ENCODE results near the gene GATAD1.

Gene GATAD1

GRCh38 chr7:92417913-92418312, 29.4 kb upstream of the GATAD1 start:
- Histone ChIP-seq H3K27ac (ENCODE audit: low read length) (no peak overlapping the region), H3K9me3 (ENCODE audit: control insufficient read depth, low read depth, low read length) (no peaks in the 10 kb centered on the region), H3K4me1 (ENCODE audit: control insufficient read depth, low read depth, low read length) (no peaks in the 10 kb centered on the region), H3K36me3 (ENCODE audit: control insufficient read depth, low read depth, low read length) (no peaks in the 10 kb centered on the region), H3K27me3 (ENCODE audit: control insufficient read depth, insufficient read depth, low read length) (no peaks in the 10 kb centered on the region), H3K4me3 (ENCODE audit: low read length) (no peak overlapping the region), H3K9ac (ENCODE audit: low read length) (no peak overlapping the region)

- Histone ChIP-seq H3K27ac (ENCODE audit: low read length) (no peak overlapping the region), H3K4me1 (ENCODE audit: control insufficient read depth, low read depth, low read length) (peaks cover 9% of the 10 kb centered on the region), H3K36me3 (ENCODE audit: control insufficient read depth, low read depth, low read length) (no peaks in the 10 kb centered on the region), H3K9ac (ENCODE audit: low read length) (no peak overlapping the region), H3K9me3 (ENCODE audit: control insufficient read depth, low read depth, low read length) (no peaks in the 10 kb centered on the region), H3K4me3 (ENCODE audit: low read length) (no peak overlapping the region), H3K27me3 (ENCODE audit: control insufficient read depth, insufficient read depth, low read length) (no peaks in the 10 kb centered on the region)
Measured at GRCh38 chr7:92421676-92422435, 25.4 kb upstream of the GATAD1 start.

- no peaks in the 10 kb centered on the region for H3K27me3 ChIP-seq (ENCODE audit: control insufficient read depth, insufficient read depth, low read length)
Measured at GRCh38 chr7:92422926-92423325, 24.4 kb upstream of the GATAD1 start.

GRCh38 chr7:92423710-92424131, 23.6 kb upstream of the GATAD1 start:
- Histone ChIP-seq H3K36me3 (ENCODE audit: control insufficient read depth, low read depth, low read length) (no peaks in the 10 kb centered on the region), H3K27me3 (ENCODE audit: control insufficient read depth, insufficient read depth, low read length) (no peaks in the 10 kb centered on the region), H3K4me3 (ENCODE audit: low read length) (no peak overlapping the region), H3K27ac (ENCODE audit: low read length) (no peak overlapping the region), H3K4me1 (ENCODE audit: control insufficient read depth, low read depth, low read length) (peaks cover 9% of the 10 kb centered on the region), H3K9me3 (ENCODE audit: control insufficient read depth, low read depth, low read length) (no peaks in the 10 kb centered on the region), H3K9ac (ENCODE audit: low read length) (peak overlapping the region; percentile 53)

More at GRCh38 chr7:92422926-92423325, 24.4 kb upstream of the GATAD1 start:
- no peaks in the 10 kb centered on the region for H3K9me3 ChIP-seq (ENCODE audit: control insufficient read depth, low read depth, low read length)
- no peaks in the 10 kb centered on the region for H3K36me3 ChIP-seq (ENCODE audit: control insufficient read depth, low read depth, low read length)
- peaks cover 9% of the 10 kb centered on the region for H3K4me1 ChIP-seq (ENCODE audit: control insufficient read depth, low read depth, low read length)
- H3K27ac ChIP-seq (ENCODE audit: low read length), result no peak overlapping the region
- H3K9ac ChIP-seq (ENCODE audit: low read length), result no peak overlapping the region
- no peak overlapping the region for H3K4me3 ChIP-seq (ENCODE audit: low read length)

GRCh38 chr7:92425311-92425947, 21.9 kb upstream of the GATAD1 start:
- Histone ChIP-seq H3K9me3 (ENCODE audit: control insufficient read depth, low read depth, low read length) (no peaks in the 10 kb centered on the region), H3K4me3 (ENCODE audit: low read length) (no peak overlapping the region), H3K9ac (ENCODE audit: low read length) (no peak overlapping the region)

GRCh38 chr7:92427193-92427592, 20.1 kb upstream of the GATAD1 start:
- H3K27me3 ChIP-seq (ENCODE audit: control insufficient read depth, insufficient read depth, low read length), result no peaks in the 10 kb centered on the region
- peaks cover 9% of the 10 kb centered on the region for H3K4me1 ChIP-seq (ENCODE audit: control insufficient read depth, low read depth, low read length)
- H3K27ac ChIP-seq (ENCODE audit: low read length), result no peak overlapping the region
- no peaks in the 10 kb centered on the region for H3K36me3 ChIP-seq (ENCODE audit: control insufficient read depth, low read depth, low read length)
- no peak overlapping the region for H3K4me3 ChIP-seq (ENCODE audit: low read length)
- no peaks in the 10 kb centered on the region for H3K9me3 ChIP-seq (ENCODE audit: control insufficient read depth, low read depth, low read length)
- no peak overlapping the region for H3K9ac ChIP-seq (ENCODE audit: low read length)

More at GRCh38 chr7:92425311-92425947, 21.9 kb upstream of the GATAD1 start:
- H3K27ac ChIP-seq (ENCODE audit: low read length), result no peak overlapping the region
- H3K4me1 ChIP-seq (ENCODE audit: control insufficient read depth, low read depth, low read length), result peaks cover 9% of the 10 kb centered on the region
- no peaks in the 10 kb centered on the region for H3K27me3 ChIP-seq (ENCODE audit: control insufficient read depth, insufficient read depth, low read length)
- H3K36me3 ChIP-seq (ENCODE audit: control insufficient read depth, low read depth, low read length), result no peaks in the 10 kb centered on the region

- H3K9me3 ChIP-seq (ENCODE audit: control insufficient read depth, low read depth, low read length), result no peaks in the 10 kb centered on the region
- peaks cover 9% of the 10 kb centered on the region for H3K4me1 ChIP-seq (ENCODE audit: control insufficient read depth, low read depth, low read length)
- no peaks in the 10 kb centered on the region for H3K36me3 ChIP-seq (ENCODE audit: control insufficient read depth, low read depth, low read length)
- H3K27me3 ChIP-seq (ENCODE audit: control insufficient read depth, insufficient read depth, low read length), result no peaks in the 10 kb centered on the region
- H3K27ac ChIP-seq (ENCODE audit: low read length), result no peak overlapping the region
- no peak overlapping the region for H3K4me3 ChIP-seq (ENCODE audit: low read length)
- H3K9ac ChIP-seq (ENCODE audit: low read length), result no peak overlapping the region
Measured at GRCh38 chr7:92432299-92432946, 14.9 kb upstream of the GATAD1 start.

GRCh38 chr7:92433019-92433418, 14.3 kb upstream of the GATAD1 start:
- H3K9ac ChIP-seq (ENCODE audit: low read length), result no peak overlapping the region
- no peaks in the 10 kb centered on the region for H3K27me3 ChIP-seq (ENCODE audit: control insufficient read depth, insufficient read depth, low read length)
- H3K36me3 ChIP-seq (ENCODE audit: control insufficient read depth, low read depth, low read length), result no peaks in the 10 kb centered on the region
- H3K4me3 ChIP-seq (ENCODE audit: low read length), result no peak overlapping the region
- H3K9me3 ChIP-seq (ENCODE audit: control insufficient read depth, low read depth, low read length), result no peaks in the 10 kb centered on the region
- peaks cover 10% of the 10 kb centered on the region for H3K4me1 ChIP-seq (ENCODE audit: control insufficient read depth, low read depth, low read length)
- H3K27ac ChIP-seq (ENCODE audit: low read length), result no peak overlapping the region

GRCh38 chr7:92435542-92435941, 11.7 kb upstream of the GATAD1 start:
- Histone ChIP-seq H3K9me3 (ENCODE audit: control insufficient read depth, low read depth, low read length) (no peaks in the 10 kb centered on the region), H3K9ac (ENCODE audit: low read length) (no peak overlapping the region), H3K4me1 (ENCODE audit: control insufficient read depth, low read depth, low read length) (peaks cover 13% of the 10 kb centered on the region), H3K4me3 (ENCODE audit: low read length) (no peak overlapping the region), H3K27me3 (ENCODE audit: control insufficient read depth, insufficient read depth, low read length) (no peaks in the 10 kb centered on the region), H3K27ac (ENCODE audit: low read length) (no peak overlapping the region), H3K36me3 (ENCODE audit: control insufficient read depth, low read depth, low read length) (no peaks in the 10 kb centered on the region)

GRCh38 chr7:92436612-92437445, 10.5 kb upstream of the GATAD1 start:
- Histone ChIP-seq H3K36me3 (ENCODE audit: control insufficient read depth, low read depth, low read length) (no peaks in the 10 kb centered on the region), H3K9ac (ENCODE audit: low read length) (no peak overlapping the region), H3K27ac (ENCODE audit: low read length) (no peak overlapping the region), H3K4me3 (ENCODE audit: low read length) (no peak overlapping the region), H3K9me3 (ENCODE audit: control insufficient read depth, low read depth, low read length) (no peaks in the 10 kb centered on the region), H3K27me3 (ENCODE audit: control insufficient read depth, insufficient read depth, low read length) (no peaks in the 10 kb centered on the region), H3K4me1 (ENCODE audit: control insufficient read depth, low read depth, low read length) (peaks cover 16% of the 10 kb centered on the region)

- no peak overlapping the region for H3K9ac ChIP-seq (ENCODE audit: low read length)
- no peak overlapping the region for H3K4me3 ChIP-seq (ENCODE audit: low read length)
- no peaks in the 10 kb centered on the region for H3K9me3 ChIP-seq (ENCODE audit: control insufficient read depth, low read depth, low read length)
- peaks cover 16% of the 10 kb centered on the region for H3K4me1 ChIP-seq (ENCODE audit: control insufficient read depth, low read depth, low read length)
- H3K27ac ChIP-seq (ENCODE audit: low read length), result no peak overlapping the region
- no peaks in the 10 kb centered on the region for H3K36me3 ChIP-seq (ENCODE audit: control insufficient read depth, low read depth, low read length)
- no peaks in the 10 kb centered on the region for H3K27me3 ChIP-seq (ENCODE audit: control insufficient read depth, insufficient read depth, low read length)
Measured at GRCh38 chr7:92437956-92438491, 9.3 kb upstream of the GATAD1 start.
